ENCODE measurements around the gene CCT7.

Gene CCT7

DNA sequence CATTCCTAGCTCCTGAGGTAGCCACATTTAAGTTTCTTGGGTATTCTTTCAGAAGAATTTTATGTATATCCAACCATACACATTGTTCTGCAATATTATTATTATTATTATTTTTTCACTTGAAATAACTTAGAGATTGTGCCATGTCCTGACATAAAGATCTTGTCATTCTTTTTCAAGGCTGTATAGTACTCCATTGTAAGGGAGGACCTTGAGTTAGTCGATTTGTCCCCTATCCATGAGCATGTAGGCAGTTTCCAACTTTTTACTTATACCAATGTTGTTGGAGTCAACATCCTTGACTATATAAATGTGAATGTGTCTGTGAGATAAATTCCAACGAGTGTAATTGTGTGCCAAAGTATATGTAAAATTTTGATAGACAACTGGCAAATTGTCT, 60.1 kb downstream of the CCT7 start:
- ATAC-seq (no peak), DNase-seq (no peak)

DNA sequence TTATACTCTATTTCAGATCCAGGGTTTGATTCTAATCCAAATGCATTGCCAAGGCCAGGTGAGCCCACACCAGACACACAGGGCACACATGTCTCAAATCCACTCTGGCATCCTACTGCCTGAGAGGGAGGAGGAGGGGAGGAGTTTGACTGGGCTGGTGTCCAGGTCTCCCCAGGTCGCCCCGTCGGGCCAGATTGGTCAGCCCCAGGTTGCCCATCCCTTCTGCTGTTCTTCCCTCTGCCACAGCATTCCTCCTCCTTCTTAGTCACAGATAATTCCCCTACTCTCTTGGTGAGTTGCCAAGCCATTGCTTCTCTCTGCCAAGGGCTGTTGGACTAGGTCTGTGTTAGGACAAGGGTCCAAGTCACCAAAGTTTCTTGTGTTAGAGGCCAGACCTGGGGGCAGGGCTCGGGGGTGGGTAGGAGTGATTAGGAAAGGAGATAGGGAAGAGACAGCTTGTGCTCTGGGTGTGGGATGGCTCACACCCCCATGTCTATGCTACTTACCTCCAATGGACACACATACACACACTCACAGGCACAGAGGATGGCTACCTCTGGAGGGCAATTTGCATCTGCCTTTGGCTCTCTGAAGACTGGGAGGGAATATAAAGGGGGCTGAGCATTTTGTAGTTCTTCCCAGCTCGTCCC, 61.8 kb downstream of the CCT7 start:
- ATAC-seq (no peak), DNase-seq (no peak)

DNA sequence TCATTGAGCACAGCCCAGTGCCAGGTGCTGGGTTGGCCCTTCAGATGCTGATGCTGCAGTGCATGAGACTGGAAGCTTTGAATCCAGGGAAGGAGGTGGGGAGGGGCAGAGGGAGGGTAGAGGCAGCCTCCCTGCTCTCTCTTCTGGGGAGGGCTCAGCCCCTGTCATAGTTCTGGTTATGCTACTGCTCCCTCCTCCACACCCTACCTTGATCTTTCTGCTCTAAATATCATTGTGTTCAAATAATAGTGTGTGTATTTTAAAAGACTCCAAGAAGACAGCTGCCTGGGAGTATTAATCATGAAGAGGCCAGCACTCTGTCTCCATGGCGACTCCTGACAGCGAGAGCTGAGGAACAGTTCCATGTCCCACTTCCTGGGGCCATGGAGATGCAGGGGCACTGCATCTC, 63.0 kb downstream of the CCT7 start:
- ATAC-seq (no peak), DNase-seq (no peak)

DNA sequence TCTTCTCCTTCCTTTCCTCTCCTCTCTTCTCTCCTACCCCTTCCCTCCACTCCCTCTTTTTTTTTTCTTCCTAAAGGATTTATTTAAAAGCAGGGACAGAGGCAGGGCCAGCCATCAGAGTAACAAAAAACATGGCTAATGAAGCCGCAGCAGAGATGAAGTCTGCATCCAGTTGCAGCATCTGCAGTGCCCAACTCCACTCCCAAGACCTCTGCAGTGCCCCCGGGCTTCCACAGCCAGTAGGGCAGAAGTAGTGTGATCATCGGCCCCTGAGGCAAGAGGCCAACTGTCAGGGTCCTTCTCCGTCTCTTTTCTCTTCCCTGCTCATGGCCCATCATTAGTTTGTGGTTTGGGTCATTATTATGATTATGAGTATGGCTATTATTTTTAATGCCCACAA, 63.5 kb downstream of the CCT7 start:
- DNase-seq: no peak
- no peak for ATAC-seq

DNA sequence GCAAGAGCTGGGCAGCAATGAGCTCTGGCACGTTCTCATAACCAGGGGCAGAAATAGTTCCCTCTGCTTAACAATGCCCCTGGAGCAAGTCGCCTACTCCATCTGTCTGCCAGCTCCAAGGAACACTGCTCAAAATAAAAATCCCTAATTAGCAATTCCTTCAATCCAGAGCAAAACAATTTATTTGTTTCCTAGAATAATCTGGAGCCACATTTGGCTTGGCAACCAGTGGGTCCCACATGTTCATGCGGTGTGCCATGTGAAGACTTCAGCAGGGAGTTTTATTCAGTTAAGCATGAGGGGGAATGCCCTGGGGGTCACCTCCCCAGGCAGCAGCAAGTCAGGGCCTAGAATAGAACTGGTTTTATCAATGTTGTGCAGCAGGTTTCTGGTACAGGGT, 66.8 kb downstream of the CCT7 start:
- DNase-seq (no peak), ATAC-seq (no peak)

DNA sequence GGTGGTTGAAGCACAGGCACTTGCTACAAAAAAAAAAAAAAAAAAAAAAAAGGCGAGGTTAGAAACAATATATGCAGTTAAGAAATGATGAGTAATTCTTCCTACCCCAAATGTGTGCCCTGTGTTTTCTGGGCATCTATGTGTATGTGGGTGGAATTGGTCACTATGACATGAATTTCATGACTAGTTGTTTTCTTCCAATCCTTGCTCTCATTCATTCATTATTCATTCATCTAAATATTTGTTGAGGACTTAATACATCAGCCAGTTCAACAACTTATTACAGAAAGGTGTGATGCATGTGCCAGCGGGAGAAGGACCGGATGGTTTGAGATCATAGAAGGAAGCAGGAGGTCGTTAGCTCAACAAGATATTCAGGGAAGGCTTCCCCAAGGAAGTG, 67.5 kb downstream of the CCT7 start:
- ATAC-seq (no peak), DNase-seq (no peak)

Data from stimulated activated naive CD8-positive, alpha-beta T cell treated with anti-CD3 and anti-CD28 coated beads, Interleukin-15, Interleukin-2, amounts not matched to agents 100 U/mL and 50 U/mL, for 24 hours (primary cell).